ENCODE measurements around the gene SKAP1.

DNA sequence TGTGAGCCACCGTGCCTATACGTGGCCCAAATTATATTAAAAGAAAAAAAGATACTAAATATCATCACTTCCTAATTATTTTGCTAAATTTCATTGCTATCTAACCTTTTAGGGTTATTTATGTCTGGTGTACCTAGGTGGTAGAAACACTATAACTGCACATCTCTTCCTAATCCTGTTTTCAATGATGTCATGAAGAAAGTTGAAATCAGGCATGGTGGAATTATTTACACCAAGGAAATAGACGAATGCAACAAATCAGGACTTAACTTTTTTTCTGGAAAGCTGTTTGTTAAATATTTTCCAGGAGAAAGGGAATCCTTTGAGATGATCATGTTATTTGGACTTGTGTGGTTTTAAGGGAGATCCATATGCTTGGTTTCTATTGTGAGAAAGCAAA, 39.2 kb upstream of the SKAP1 start:
- TF ChIP-seq, protein P1, sequence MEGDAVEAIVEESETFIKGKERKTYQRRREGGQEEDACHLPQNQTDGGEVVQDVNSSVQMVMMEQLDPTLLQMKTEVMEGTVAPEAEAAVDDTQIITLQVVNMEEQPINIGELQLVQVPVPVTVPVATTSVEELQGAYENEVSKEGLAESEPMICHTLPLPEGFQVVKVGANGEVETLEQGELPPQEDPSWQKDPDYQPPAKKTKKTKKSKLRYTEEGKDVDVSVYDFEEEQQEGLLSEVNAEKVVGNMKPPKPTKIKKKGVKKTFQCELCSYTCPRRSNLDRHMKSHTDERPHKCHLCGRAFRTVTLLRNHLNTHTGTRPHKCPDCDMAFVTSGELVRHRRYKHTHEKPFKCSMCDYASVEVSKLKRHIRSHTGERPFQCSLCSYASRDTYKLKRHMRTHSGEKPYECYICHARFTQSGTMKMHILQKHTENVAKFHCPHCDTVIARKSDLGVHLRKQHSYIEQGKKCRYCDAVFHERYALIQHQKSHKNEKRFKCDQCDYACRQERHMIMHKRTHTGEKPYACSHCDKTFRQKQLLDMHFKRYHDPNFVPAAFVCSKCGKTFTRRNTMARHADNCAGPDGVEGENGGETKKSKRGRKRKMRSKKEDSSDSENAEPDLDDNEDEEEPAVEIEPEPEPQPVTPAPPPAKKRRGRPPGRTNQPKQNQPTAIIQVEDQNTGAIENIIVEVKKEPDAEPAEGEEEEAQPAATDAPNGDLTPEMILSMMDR (IDR thresholded peaks at IDR 0.05), result no peak
- TF ChIP-seq POLR2A (IDR thresholded peaks at IDR 0.05), result no peak

Data from heart left ventricle (tissue), 13 donors.